HG02571 (cell line): Measurements from ENCODE around the gene TBC1D5.

Experiments
- ATAC-seq: cut with Tn5 transposase; IDR thresholded peaks from one replicate; pipeline ENCODE4 v1.9.1; 2021; ENCODE audit warnings: mild to moderate bottlenecking, moderate library complexity; ENCODE audit not compliant: unreplicated experiment

Gene TBC1D5

GRCh38 chr3:17121336-17121735 lies 621.1 kb downstream of the TBC1D5 start:
- no peak for ATAC-seq

- no peak for ATAC-seq
Observed at GRCh38 chr3:17120115-17120514, 622.3 kb downstream of the TBC1D5 start.

- ATAC-seq = no peak
Observed at GRCh38 chr3:17119201-17120072, 623.0 kb downstream of the TBC1D5 start.

- no peak for ATAC-seq
Observed at GRCh38 chr3:17118771-17119170, 623.7 kb downstream of the TBC1D5 start.

- ATAC-seq = no peak
Observed at GRCh38 chr3:17116007-17116600, 626.3 kb downstream of the TBC1D5 start.

- no peak for ATAC-seq
Observed at GRCh38 chr3:17115186-17115585, 627.2 kb downstream of the TBC1D5 start.

- ATAC-seq = no peak
Observed at GRCh38 chr3:17111586-17111985, 630.8 kb downstream of the TBC1D5 start.

GRCh38 chr3:17110660-17111396 lies 631.6 kb downstream of the TBC1D5 start:
- ATAC-seq = no peak
